Measurements from ENCODE around the gene SLC6A19. TPM values are rescaled to one million over a fixed set of nuclear protein-coding genes. Genes with fewer than 3 reads are reported as not detected.
"Not testable (repeated sequence)": the region's sequence is repeated elsewhere in the genome, so short reads cannot be mapped to it uniquely, and the experiment has no call there.

SLC6A19 gene
- total and polyA plus RNA-seq, 2 of the 4 experiments (the other 2 are of a cell fraction): not detected

DNA sequence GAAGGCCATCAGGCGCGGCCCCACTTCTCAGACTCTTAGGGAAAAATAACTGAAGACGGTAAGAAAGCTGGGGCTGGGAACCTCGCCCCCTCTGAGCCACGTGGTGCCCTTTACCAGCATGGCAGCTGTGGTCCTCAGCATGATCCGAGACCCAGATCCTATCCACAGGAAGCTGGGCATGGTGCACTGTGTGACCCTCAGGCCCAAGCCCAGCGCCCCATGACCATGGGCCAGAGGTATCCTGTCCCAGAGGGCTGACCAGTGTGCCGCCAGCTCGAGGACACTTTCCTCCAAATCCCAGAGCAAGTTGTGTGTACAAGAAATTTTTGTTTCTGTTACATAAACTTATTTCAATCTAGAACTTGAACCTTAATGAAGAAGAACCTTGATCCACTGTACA, 65.4 kb downstream of the SLC6A19 start:
- H2AFZ ChIP-seq (replicated peaks; ENCODE audit: low read length, poor library complexity): no peak overlapping the region
- no peak overlapping the region for H3K4me2 ChIP-seq (ENCODE audit: low read depth, low read length)
- intact Hi-C loops (cut with micrococcal nuclease): no loop called here
- H3K27ac ChIP-seq (ENCODE audit: insufficient read depth, low read length): no peak overlapping the region
- H3K4me3 ChIP-seq (ENCODE audit: insufficient read depth, low read depth, low read length): no peak overlapping the region
- H3K27me3 ChIP-seq (ENCODE audit: control insufficient read depth, insufficient read depth, low read length): no peaks in the 10 kb centered on the region
- no peak overlapping the region for H4K5ac ChIP-seq (ENCODE audit: low read depth, low read length)
- ChIA-PET POLR2A (ENCODE audit: unreplicated experiment) (no interaction called here), CTCF (no interaction called here)
- H2BK120ac ChIP-seq (ENCODE audit: low read depth, low read length): no peak overlapping the region
- H4K91ac ChIP-seq (ENCODE audit: insufficient read depth, low read depth, low read length): no peak overlapping the region
- BruUV-seq (replicated peaks): no TSS peak
- no peak overlapping the region for H3K56ac ChIP-seq (ENCODE audit: extremely low read depth, insufficient read depth, low read length)
- no peaks in the 10 kb centered on the region for H3K79me1 ChIP-seq (ENCODE audit: low read depth in 1 of 2, low read length in 2 of 2)
- no peak overlapping the region for H2BK20ac ChIP-seq (ENCODE audit: low read depth, low read length)
- no peaks in the 10 kb centered on the region for H4K20me1 ChIP-seq (ENCODE audit: insufficient read depth, low read length)
- H2AK9ac ChIP-seq (replicated peaks; ENCODE audit: low read depth, low read length, poor library complexity): no peak overlapping the region
- no peak for TF ChIP-seq RCOR1 (IDR thresholded peaks at IDR 0.05; ENCODE audit: insufficient replicate concordance, low read length)
- in situ Hi-C loops (cut with MboI; ENCODE audit: low sequenced_read_pairs): no loop called here
- ATAC-seq (ENCODE audit: low read depth) (no peak), DNase-seq (no peak)
- H3K18ac ChIP-seq (ENCODE audit: low read depth, low read length): no peak overlapping the region
- H3K36me3 ChIP-seq (ENCODE audit: control insufficient read depth, insufficient read depth, low read length): no peaks in the 10 kb centered on the region
- H3K9me3 ChIP-seq (ENCODE audit: control insufficient read depth, insufficient read depth, low read length): peaks cover 46% of the 10 kb centered on the region
- no peaks in the 10 kb centered on the region for H3K4me1 ChIP-seq (ENCODE audit: control insufficient read depth, insufficient read depth, low read length)
- H3K23ac ChIP-seq (ENCODE audit: low read depth, low read length): no peak overlapping the region
- 65% methylated on average over 5 of the region's 9 CpGs; no CpG with 5 or more reads in 1 of the 2 experiments for WGBS, 2 experiments (ENCODE audit: extremely low coverage in 2 of 2, insufficient read length in 1 of 2)
- no peak overlapping the region for H2BK15ac ChIP-seq (ENCODE audit: low read depth, low read length)
- H3K9me1 ChIP-seq (ENCODE audit: insufficient read depth, low read length): no peaks in the 10 kb centered on the region
- dilution Hi-C loops (cut with HindIII; ENCODE audit: low sequenced_read_pairs, unreplicated experiment): no loop called here
- no peak overlapping the region for H3K9ac ChIP-seq (ENCODE audit: low read depth, low read length)
- H2BK5ac ChIP-seq (ENCODE audit: low read depth, low read length, poor library complexity, severe bottlenecking): no peak overlapping the region
- H4K8ac ChIP-seq (ENCODE audit: low read depth in 2 of 2, low read length in 2 of 2): no peak overlapping the region
- no peak overlapping the region for H3K14ac ChIP-seq (replicated peaks; ENCODE audit: low read depth, low read length)
- no peak overlapping the region for H3K4ac ChIP-seq (ENCODE audit: low read depth, low read length)
- H2AK5ac ChIP-seq (ENCODE audit: low read depth, low read length): no peak overlapping the region

DNA sequence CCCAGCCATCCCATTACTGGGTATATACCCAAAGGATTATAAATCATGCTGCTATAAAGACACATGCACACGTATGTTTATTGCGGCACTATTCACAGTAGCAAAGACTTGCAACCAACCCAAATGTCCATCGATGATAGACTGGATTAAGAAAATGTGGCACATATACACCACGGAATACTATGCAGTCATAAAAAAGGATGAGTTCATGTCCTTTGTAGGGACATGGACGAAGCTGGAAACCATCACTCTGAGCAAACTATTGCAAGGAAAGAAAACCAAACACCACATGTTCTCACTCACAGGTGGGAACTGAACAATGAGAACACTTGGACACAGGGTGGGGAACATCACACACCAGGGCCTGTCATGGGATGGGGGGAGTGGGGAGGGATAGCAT, 66.1 kb downstream of the SLC6A19 start:
- H2BK120ac ChIP-seq (ENCODE audit: low read depth, low read length); H3K4me1 ChIP-seq (ENCODE audit: control insufficient read depth, insufficient read depth, low read length); H3K27ac ChIP-seq (ENCODE audit: insufficient read depth, low read length); H4K5ac ChIP-seq (ENCODE audit: low read depth, low read length); H3K4ac ChIP-seq (ENCODE audit: low read depth, low read length); H4K8ac ChIP-seq (ENCODE audit: low read depth in 2 of 2, low read length in 2 of 2); H2AK5ac ChIP-seq (ENCODE audit: low read depth, low read length); BruUV-seq (replicated peaks); H2AFZ ChIP-seq (replicated peaks; ENCODE audit: low read length, poor library complexity); H2BK20ac ChIP-seq (ENCODE audit: low read depth, low read length); H3K36me3 ChIP-seq (ENCODE audit: control insufficient read depth, insufficient read depth, low read length); in situ Hi-C loops (cut with MboI; ENCODE audit: low sequenced_read_pairs); H3K14ac ChIP-seq (replicated peaks; ENCODE audit: low read depth, low read length); H3K9me1 ChIP-seq (ENCODE audit: insufficient read depth, low read length); DNase-seq; H3K4me2 ChIP-seq (ENCODE audit: low read depth, low read length); H3K18ac ChIP-seq (ENCODE audit: low read depth, low read length); H3K27me3 ChIP-seq (ENCODE audit: control insufficient read depth, insufficient read depth, low read length); POLR2A ChIA-PET (ENCODE audit: unreplicated experiment); H2BK5ac ChIP-seq (ENCODE audit: low read depth, low read length, poor library complexity, severe bottlenecking); H3K9ac ChIP-seq (ENCODE audit: low read depth, low read length); H2AK9ac ChIP-seq (replicated peaks; ENCODE audit: low read depth, low read length, poor library complexity); H2BK15ac ChIP-seq (ENCODE audit: low read depth, low read length); H4K91ac ChIP-seq (ENCODE audit: insufficient read depth, low read depth, low read length); ATAC-seq (ENCODE audit: low read depth); dilution Hi-C loops (cut with HindIII; ENCODE audit: low sequenced_read_pairs, unreplicated experiment); H4K20me1 ChIP-seq (ENCODE audit: insufficient read depth, low read length); H3K23ac ChIP-seq (ENCODE audit: low read depth, low read length); H3K4me3 ChIP-seq (ENCODE audit: insufficient read depth, low read depth, low read length); intact Hi-C loops (cut with micrococcal nuclease); H3K56ac ChIP-seq (ENCODE audit: extremely low read depth, insufficient read depth, low read length); H3K79me1 ChIP-seq (ENCODE audit: low read depth in 1 of 2, low read length in 2 of 2): not testable (repeated sequence)
- CTCF ChIA-PET: interaction anchor here (0.7 kb wide), 1 partner anchor 541 kb away, joined by 3 read pairs; no protein-coding TSS in a partner anchor
- peaks cover 46% of the 10 kb centered on the region for H3K9me3 ChIP-seq (ENCODE audit: control insufficient read depth, insufficient read depth, low read length)
- no CpG with 5 or more reads among the region's 5 CpGs for WGBS, 2 experiments (ENCODE audit: extremely low coverage in 2 of 2, insufficient read length in 1 of 2)

Measured in IMR-90 (cell line).